Activated CD8-positive, alpha-beta memory T cell treated with anti-CD3 and anti-CD28 coated beads, Interleukin-2, amount 50 U/mL, for 1 hour (primary cell): Measurements from ENCODE around the gene FOXC1.

Experiments
- DNase-seq: peaks from one replicate; pipeline ENCODE4 v3.0.0-alpha.2; 2020; ENCODE audit errors: extremely low read depth

FOXC1 gene

DNA sequence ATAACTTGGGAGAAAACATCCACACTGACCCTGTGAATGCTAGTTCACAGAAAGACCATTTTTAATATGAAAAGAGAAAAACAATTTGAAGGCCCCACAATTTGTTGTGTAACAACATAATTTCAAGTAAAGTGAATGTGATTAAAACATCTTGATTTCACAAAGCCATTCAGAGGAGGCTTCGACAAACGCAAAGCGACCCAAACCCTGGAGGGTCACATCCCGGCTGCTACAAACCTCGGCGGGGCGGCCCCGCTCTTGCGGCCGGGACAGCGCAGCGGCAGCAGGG, 14.0 kb downstream of the FOXC1 start:
- DNase-seq, result no peak

DNA sequence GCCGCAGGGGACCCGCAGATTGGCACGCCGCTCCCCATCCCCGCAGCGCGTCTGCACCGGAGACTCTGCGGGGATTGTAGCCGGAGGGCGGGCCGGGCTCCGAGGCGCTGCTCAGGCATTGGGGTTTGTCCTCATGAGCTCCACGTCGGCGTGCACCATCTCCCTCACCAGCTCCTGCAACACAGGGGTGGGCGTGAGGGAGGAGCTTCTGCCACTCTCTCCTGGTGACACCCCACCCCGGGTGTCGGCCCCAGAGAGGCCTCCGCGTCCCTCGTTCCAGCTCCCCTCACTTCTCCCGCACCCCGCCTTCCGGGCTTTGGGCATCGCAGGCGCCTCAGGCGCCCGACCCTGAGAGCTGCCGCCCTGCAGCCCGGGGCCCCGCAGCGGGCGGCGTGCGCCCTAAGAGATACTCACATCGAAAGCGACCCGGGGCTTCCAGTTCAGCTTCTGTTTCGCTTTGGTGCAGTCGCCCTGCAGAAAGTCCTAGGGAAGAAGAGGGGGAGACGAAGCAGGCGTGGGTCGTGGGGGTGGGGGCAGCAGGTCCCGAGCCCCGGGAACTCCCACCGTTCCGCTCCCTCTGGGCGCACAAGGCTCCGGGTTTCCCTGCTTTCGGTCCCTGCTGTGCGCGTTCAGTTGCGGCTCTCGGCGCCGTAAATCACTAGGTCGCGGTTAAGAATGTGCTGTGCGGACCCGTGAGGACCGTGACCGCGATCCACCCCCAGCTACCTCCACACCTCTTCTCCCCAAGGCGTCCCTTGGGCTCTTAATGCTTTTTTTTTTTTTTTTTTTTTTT, 14.5 kb downstream of the FOXC1 start:
- no peak for DNase-seq

DNA sequence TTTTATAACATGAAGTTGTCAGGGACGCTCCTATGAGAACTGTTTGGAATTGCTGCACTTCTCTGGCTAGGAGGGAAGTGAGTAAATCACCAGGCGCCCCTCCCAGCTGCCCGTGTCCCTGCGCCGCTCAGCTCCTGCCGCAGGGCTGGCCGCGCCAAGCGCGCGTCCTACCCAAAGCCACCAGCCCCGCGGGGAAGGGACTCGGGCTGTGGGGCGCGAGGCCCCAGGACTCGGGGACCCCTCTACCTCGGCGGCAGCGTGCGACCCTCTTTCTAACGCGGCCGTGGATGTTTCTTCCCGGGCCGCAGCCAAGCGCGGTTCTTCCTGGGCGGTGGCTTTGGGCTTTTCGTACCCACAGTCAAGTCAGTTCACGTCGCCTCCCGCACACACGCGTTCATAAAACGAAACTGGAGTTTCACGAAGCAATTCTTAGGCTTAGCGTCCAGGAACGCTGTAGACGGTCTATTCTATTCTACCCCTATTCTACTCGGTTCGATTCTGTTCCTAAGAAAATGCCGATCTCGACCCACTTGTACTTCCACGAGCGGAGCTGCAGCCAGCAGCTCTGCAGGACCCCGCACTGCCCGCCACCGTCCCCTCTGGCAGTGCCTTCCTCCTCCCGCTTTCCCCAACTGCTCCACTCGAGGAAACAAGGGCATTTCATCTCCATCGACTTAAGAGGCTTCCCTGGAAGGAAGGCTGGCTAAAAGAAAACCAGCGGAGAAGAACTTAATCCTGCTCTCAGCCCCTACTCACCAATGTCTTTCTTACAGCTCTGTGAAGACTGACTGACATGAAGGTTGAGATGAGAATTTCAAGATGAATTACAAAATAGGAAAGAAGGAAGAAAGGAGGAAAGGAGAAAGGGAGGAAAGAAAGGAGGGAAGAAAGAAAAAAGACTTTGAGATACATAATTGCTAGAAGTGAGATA, 15.4 kb downstream of the FOXC1 start:
- no peak for DNase-seq

DNA sequence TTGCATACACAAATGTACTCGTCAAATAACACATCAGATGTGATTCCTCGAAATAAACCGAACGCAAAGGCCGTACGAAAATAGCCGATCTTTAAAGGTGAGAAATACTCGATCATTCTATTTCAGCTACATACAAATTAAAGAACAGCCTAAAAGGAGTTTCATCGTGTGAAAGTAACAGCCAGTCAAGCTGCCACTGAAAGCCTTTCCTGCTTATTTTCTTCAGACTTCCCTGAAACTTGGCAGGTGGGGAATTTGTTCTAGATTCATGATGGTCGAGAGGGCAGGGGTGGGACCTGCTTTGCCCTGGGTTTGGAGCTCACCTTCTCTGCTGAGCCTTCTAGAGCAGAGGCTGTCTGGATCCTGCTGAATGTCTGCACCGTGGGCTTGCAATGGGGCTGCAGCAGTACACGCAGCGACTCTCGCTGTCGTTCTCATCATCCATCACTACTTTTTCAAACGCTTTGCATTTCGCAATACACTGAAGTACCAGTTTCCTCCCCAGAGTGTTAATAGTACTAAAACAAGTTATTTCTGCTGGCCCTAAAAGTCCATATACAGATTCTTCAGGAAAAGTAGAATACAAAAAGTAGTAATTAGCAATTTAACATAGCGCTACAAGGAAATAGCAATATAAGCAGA, 16.2 kb downstream of the FOXC1 start:
- no peak for DNase-seq

DNA sequence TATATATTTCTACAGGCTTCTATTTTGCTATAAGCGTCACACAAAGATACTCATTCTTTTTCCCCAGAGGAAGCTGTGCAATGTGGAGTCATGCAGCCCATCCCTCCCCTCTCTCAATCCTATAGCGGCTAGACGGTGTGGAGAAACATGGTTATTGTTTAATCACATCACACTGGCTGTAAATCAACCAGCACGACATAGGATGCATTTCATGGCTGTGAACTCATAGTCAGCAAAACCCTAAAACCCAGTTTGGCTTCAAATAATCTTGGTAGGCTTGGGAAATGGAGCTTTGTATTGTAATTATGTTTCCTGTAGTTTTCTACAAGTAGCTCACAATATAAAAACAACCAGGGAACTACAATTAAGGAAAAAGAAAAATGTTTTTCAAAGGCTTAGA, 16.8 kb downstream of the FOXC1 start:
- DNase-seq, result no peak

DNA sequence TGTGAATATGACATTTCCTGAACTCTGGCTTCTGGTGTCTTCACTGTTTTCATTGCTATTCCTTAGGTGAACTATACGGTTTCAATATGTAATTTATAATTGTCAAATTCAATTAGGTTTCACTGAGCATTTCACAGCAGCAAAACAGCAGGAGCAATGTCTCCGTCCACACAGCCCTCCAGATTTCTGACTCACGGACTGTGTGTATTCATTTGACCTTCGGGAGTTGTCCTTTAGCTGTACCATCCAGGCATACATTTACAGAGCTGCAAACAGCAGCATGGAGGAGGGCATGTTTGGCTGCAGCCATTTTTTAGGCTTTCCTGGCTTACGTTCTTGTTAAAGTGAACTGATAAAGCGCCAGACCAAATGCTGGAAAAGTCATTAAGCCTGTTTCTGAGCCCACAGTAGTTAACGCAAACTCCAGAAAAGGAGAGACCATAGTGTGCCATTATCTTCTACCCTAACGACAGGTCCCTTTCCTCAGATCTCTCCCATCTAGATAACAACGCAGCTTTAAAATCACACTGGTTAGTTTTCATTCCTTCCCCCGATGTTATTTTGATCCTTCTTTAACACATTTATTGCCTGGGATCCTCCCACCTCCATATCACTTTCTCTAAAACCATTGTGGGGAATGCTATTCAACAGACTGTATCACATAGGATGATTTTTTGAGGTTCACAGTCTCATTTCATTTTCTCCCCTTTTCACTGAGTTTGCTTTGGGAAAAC, 18.3 kb downstream of the FOXC1 start:
- DNase-seq, result no peak

DNA sequence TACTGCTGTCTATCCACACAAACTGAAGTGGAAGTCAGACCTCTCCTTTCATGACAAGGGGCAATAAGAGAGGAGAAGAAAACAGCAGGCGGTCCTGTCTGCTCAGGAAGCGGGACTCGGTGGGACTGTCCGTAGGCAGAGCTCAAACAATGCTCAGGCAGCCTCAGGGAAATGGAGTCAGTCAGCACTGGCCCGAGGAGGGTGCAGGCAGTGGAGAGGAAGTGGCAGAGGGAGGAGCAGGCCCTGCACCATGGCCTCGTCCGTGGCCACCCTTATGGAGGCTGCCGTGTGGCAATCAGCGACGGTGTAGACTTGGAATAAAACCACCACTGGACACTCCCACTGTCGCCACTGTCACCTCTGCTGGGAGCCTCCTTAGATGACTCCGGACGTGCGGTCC, 19.6 kb downstream of the FOXC1 start:
- no peak for DNase-seq

DNA sequence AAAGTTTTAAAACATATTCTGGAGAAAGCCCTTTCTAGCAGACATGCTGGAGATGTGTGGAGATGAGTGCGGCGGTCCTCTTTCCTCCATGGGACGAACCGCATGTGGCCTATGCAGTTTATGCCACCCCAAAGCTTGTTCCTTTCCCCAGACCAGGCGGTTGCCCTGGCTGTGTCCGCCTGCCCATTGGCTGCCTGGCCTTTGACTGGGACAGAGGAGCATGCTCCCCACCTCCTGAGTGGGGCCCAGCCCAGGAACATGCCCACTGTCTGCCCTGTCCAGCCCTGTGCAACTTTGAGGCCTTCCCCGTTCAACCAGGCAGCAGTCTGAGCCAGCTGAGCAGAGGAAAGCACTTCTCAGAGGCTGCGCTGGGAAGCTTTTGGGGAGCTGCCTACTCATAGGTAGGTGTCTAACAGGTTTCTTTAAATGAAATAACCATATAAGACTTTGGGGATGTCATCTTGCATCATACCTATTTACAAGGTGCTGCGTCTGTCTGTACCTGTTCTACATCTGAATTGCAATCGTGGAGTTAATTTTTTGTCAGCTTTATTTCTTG, 20.6 kb downstream of the FOXC1 start:
- no peak for DNase-seq

DNA sequence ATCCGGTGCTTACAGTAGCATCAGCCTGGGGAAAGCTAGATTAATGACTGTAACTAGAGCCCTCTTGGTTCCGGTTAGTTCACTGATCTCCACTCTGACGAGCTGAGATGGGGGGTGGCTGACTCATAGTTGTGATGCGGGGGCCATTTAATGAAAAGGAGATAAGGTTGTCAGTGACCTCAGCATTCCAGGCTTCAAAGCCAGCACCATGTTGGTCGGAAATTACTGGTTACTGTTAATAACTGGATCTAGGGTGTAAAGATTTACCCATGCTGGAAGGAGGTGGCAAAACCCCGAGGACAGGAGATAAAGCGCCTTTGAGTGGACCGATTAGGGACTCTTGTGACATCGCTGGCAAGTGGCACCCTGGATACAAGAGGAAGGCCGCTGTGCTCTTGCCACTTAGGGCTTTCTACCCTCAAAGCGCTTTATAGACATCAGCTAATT, 21.1 kb downstream of the FOXC1 start:
- no peak for DNase-seq

DNA sequence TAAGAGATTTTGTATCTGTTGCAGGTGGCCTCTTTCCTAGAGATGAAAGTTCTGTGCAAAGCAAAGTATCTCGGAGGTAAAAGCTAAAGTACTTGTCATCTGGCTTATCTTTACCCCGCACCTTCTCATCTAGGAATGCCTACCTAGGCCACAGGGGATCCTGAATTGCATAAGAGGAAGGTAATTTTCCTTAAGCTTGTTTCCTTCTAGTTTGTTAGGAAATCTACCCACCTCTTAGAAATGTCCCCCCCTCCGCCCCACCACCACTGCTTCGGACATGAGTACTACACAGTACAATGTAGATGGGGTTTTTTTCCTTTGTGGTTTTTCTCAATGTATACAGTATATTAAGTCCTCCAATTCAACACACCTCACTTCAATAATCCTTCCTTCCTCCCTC, 21.5 kb downstream of the FOXC1 start:
- DNase-seq, result no peak

DNA sequence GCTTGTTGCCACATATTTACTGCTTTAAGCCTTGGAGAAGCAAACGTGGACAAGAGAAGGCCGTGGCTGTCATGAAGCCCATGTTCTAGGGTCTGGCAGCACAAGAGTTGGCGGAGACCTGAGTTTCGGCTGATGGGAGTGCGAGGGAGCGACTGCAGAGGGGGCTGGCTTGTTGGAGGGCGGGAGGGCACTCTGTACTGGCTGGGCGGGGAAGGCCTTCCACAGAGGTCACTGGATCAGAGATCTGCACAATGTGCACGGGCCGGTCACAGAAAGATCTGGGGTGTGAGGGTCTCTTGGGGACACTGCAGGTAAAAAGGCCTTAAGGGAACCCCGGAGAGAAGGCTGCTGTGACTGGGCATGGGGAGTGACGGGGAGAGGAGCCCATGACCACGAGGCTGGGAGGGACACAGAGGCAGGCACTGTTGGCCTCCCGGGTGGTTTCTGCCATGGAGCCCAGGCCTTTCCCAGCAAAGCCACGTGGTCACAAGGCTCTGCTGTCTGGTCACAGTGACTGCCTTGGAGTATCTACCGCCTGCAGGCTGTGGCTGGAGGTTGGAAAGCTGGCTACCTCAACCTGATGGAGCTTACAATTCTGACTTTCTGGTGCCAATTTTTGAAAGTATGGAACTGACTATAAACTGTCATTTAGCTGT, 23.8 kb downstream of the FOXC1 start:
- DNase-seq, result no peak

DNA sequence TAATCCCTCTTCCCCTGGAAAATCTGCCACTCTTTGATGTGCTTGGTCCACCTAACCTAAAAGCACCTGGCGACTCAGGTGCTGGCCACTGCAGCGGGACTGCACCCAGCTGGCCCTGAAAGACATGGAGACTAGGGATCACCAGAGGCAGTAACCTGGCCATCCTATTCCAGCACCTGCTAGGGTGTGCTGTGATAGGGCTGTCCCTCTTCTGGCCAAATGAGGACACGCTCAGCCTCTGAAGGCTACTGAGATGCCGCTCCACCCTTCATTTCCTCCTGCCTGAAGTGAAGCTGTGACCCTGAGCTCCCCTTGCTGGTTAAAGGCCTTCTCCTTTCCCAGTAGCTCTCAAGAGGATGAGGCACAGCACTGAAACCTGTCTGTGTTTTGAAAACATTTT, 24.4 kb downstream of the FOXC1 start:
- no peak for DNase-seq

DNA sequence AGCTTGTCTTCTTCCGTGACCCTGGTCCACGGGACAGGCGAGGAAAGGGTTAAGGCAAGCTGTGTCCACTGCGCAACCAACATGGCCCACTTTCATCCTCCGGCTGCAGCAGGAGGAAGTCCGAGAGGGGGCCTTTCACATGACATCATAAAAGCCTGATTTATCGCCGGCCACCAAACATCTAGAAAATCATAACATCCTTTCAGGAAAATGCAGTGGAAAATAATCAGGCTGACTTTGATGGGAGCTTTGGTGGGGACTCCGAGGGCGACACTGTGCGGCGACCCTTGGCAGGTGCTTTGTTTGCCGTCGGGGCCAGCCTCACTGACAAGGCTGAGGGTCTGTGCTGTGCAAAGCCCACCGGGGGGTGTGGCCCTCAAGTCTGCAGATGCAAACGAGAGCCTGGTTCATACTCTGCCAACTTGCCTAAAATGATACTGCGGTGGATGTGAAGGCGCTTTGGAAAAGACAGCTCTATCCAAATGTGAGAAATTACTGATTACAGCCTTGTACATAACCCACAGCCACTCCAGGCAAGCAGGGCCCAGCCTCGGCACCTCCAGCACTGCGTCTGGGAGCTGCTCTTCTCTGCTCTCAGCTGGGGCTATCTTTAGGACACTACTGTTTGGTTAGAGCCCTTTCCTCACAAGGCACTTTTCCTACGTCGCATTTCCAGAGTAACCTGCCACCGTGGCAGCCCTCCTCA, 25.7 kb downstream of the FOXC1 start:
- DNase-seq, result no peak

DNA sequence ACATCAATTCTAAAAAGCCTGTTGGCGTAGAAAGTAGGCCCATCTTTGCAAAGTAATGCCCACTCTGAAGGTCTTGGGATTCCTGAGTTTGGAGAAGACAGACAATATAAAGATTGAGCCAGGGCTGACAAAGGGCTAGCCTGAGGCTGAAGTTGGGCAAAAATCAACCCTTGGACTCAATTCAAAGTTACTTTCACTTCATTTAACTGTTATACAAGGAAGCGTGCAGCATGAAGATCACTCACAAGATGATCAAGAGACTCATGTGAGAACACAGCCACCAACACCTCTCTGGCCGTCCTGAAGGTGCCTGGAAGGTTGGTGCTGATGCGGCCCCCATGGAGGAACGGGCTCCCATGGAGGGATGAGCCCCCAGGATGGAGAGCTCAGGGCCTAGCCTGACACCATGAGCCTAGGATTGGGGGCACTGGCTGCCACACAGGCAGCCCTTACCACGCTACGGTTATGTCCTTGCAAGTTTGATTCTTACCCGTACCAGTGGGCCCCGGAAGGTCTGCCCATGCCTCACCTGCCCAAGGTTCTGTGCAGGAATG, 26.6 kb downstream of the FOXC1 start:
- no peak for DNase-seq

DNA sequence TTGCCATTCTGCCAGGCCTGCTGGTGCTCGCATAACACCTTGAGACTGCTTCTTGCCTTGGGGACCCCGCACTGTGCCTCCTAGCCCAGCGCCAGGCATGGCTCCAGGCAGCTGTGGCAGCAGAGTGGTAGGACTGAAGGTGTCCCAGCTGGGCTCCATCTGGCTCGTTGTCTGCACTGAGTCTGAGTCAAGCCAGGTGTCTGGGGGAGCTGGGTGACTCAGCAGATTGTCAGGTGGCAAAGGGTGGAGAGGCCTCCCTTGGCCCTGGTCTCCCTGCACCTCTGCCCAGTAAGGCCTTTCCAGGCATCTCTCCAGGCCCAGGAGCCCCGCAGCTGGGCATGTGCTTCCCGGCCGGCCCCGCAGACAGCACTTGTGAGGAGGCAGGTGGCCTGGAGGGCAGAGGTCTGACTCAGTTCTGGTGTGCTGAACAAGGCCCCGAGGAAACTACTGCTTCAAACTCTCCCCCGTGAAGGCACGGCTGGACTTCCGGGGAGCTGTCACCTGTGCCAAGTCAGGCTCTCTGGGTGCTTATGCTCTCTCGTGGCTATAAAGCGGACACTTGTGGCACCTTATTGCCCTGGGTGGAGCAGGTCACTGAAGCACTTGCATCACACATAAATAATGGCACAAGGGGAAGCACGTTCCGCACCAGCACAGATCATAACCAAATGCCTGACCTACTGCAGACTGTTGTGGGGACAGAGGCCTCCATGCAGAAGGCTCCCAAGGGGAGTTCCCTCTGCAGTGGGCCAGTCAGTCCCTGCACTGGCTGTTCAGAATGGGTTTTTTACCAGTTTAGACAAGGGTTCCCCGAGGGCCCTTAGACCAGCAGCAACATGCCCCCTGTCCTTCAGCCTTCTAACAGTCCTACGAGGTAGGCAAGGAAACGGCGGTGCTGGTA, 27.5 kb downstream of the FOXC1 start:
- no peak for DNase-seq

DNA sequence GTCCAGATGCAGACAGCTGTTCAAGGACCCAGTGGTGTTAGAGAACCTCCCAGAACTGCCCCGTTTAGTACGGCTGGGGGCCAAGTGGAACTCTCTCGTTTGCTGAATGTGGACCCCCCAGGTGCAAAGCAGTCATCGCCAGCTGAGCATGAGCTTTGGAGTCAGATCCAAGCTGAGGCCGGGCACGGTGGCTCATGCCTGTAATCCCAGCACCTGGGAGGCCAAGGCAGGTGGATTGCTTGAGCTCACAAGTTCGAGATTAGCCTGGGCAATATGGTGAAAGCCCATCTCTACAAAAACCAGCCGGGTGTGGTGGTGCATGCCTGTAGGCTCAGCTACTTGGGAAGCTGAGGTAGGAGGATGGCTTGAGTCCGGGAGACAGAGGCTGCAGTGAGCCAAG, 29.7 kb downstream of the FOXC1 start:
- no peak for DNase-seq

DNA sequence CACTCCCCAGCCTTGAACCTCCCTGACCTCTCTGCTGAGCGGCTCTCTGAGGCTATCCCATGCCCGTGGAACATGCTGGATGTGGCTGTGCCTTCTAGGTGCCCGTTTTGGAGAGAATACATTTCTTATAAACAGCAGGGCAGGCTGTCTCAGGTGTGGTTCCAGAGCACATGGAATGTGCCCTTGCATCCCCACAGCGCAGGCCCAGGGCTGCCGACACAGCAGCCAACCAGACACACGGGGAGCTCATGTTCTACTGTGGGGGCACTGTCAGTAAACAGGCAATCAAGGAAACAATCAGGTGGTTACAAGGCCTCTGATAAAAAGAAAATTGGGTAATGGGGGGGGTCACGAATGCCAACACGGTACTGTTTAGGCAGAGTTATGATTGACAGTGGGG, 30.8 kb downstream of the FOXC1 start:
- DNase-seq, result no peak

DNA sequence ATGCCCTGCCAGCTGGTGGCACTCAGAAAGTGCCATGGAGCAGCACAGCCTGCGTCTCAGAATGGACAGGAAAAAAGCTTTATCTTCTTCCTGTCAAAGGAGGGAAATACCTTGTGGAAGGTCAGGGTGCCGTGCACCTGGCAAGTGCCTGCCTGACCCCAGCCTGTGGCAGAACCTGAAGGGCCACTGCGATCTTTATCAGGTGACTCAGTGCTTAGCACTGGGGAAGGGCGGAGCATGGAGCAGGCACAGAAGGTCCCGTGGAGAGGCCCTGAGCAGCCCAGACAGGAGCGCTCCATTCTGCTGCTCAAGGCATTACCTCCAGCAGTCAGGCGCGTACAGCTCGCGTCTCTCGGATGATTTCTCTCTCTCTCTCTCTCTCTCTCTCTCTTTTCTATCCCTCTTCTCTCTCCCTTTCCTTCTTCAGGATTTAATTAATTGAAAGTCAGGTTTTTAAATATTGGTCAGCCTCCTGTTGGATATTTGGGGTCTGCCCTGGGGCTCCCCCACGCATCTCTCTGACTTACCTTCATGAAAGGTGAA, 31.7 kb downstream of the FOXC1 start:
- no peak for DNase-seq

DNA sequence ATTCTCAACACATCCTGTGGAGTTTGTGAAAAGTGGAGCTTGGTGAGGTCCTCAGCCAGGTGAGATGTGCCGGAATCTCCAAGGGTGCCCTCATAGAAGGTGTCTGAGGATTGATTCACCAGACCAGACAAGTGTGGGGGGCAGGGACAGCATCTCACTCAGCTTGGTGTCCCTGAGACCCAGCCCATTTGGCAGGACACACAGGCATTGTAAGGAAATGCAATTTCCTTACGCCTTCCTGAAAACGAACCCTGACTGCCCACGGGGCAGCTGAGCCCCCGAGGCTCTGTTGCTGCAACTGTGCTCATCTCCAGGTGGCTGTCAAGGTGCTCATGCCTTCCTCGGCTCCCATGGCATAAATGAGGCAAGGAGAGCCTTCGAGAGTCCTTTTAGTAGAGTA, 33.4 kb downstream of the FOXC1 start:
- DNase-seq, result no peak
